Fibroblast of lung (primary cell): Measurements from ENCODE around the gene MYEOV. TPM values are rescaled to one million over a fixed set of nuclear protein-coding genes. Genes with fewer than 3 reads are reported as not detected.

Experiments
- DNase-seq, 2 donors: peaks; one replicate each; pipeline versions ENCODE4 v3.0.0 to v3.0.0-alpha.2; 2010; ENCODE audit warnings: low read depth in 2 of 2
- H2AFZ ChIP-seq: 2 replicates; pipeline ENCODE4 v1.5.1; 2012; ENCODE audit warnings: low read length, control low read depth, inconsistent platforms
- H3K27ac ChIP-seq: 2 replicates; pipeline ENCODE4 v1.5.1; 2011; ENCODE audit warnings: low read length, control low read depth; ENCODE audit not compliant: insufficient read depth
- H3K27me3 ChIP-seq: 2 replicates; pipeline ENCODE4 v1.5.1; 2011; ENCODE audit warnings: mild to moderate bottlenecking, low read length; ENCODE audit not compliant: control insufficient read depth, insufficient read depth
- H3K36me3 ChIP-seq: 2 replicates; pipeline ENCODE4 v1.5.1; 2011; ENCODE audit warnings: low read length; ENCODE audit not compliant: control insufficient read depth, insufficient read depth
- H3K4me1 ChIP-seq: 2 replicates; pipeline ENCODE4 v1.5.1; 2011; ENCODE audit warnings: low read length; ENCODE audit not compliant: control insufficient read depth, insufficient read depth; ENCODE audit errors: extremely low read depth
- H3K4me2 ChIP-seq: 2 replicates; pipeline ENCODE4 v1.5.1; 2011; ENCODE audit warnings: low read length, control low read depth; ENCODE audit not compliant: insufficient read depth; ENCODE audit errors: extremely low read depth
- H3K4me3 ChIP-seq, 4 experiments: fragments of 200-600 bp in 1 of 4; sonication (generic) in 1 of 4; replicated peaks in 1 of 4; 2 replicates each; pipeline ENCODE4 v1.5.1; 2011 to 2016; ENCODE audit warnings: low read length in 4 of 4, low read depth in 3 of 4, mild to moderate bottlenecking in 3 of 4, control low read depth in 2 of 4, inconsistent platforms in 1 of 4, mixed read lengths in 1 of 4; ENCODE audit not compliant: insufficient read depth in 1 of 4; ENCODE audit errors: control extremely low read depth in 1 of 4
- H3K79me2 ChIP-seq: 2 replicates; pipeline ENCODE4 v1.5.1; 2012; ENCODE audit warnings: mild to moderate bottlenecking, low read length, inconsistent platforms; ENCODE audit not compliant: control insufficient read depth, insufficient read depth
- H3K9ac ChIP-seq: 2 replicates; pipeline ENCODE4 v1.5.1; 2011; ENCODE audit warnings: mild to moderate bottlenecking, low read length, control low read depth; ENCODE audit not compliant: insufficient read depth
- H3K9me3 ChIP-seq: 2 replicates; pipeline ENCODE4 v1.5.1; 2012; ENCODE audit warnings: low read depth, low read length; ENCODE audit not compliant: control insufficient read depth, insufficient read depth
- H4K20me1 ChIP-seq: 2 replicates; pipeline ENCODE4 v1.5.1; 2011; ENCODE audit warnings: low read length; ENCODE audit not compliant: control insufficient read depth, insufficient read depth; ENCODE audit errors: extremely low read depth
- EZH2 ChIP-seq: IDR thresholded peaks from 2 replicates; pipeline ENCODE4 v1.5.1; 2012; ENCODE audit warnings: low read length, control low read depth, mild to moderate bottlenecking; ENCODE audit errors: missing control alignments
- polyA plus RNA-seq, 2 donors: library from polyadenylated mRNA; depleted of rRNA in 1 of 2; stranded (reverse) in 1 of 2; unstranded in 1 of 2; fragments of >200 nt; gene quantifications; 2 replicates each; pipeline ENCODE4 v1.2.1, GENCODE V29; 2011 to 2012; ENCODE audit warnings: missing spikeins in 1 of 2
- total RNA-seq: library from RNA; depleted of rRNA; stranded (reverse); fragments of >200 nt; gene quantifications from 2 replicates; pipeline ENCODE4 v1.2.1, GENCODE V29; 2014
- TF ChIP-seq, protein P1 (sequence below), 2 donors: IDR thresholded peaks in 1 of 2; conservative IDR thresholded peaks in 1 of 2; 1 replicate in 1 of 2; 2 replicates in 1 of 2; pipeline ENCODE4 v1.5.1; 2011 to 2012; ENCODE audit warnings: low read length in 2 of 2, control low read depth in 1 of 2, inconsistent platforms in 1 of 2, low read depth in 1 of 2, mild to moderate bottlenecking in 1 of 2

Gene MYEOV
- total and polyA plus RNA-seq, 2 donors (not counting 1 experiment from before 2014, with no cell fraction given), result 1.2 to 7.3 TPM

DNA sequence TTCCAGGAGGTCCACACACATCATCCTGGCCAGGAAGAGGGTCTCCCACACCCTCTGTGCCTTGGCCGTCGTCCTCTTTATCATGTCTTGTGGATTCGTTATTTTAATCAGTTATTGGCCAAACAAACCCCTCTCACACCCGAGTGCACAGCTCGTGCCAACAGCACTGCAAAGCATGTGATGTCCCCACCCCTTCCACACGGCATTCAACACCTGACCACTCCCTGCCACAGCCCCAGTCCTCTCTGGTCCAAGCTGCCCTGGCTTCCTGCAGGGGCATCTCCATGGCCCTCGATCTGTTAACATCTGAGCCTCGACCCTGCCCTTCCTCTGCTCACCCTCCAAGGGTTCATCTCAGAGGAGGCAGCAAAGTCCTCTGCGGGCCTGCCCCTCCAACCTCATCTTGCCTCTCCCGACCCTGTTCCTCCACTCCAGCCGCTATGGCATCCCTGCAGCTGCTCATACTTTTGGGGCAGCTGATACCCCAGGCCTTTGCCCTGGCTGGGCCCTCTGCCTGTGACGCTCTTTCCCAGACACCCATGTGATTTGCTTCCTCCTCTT is 14.0 kb downstream of the MYEOV start:
- peaks cover 1% of the 10 kb centered on the region for H3K36me3 ChIP-seq
- H2AFZ ChIP-seq, result no peak overlapping the region
- H3K9me3 ChIP-seq, result no peaks in the 10 kb centered on the region
- no peaks in the 10 kb centered on the region for H3K27me3 ChIP-seq
- H3K9ac ChIP-seq, result no peak overlapping the region
- no peaks in the 10 kb centered on the region for H4K20me1 ChIP-seq
- peaks cover 8% of the 10 kb centered on the region for H3K4me1 ChIP-seq
- H3K4me2 ChIP-seq, result no peak overlapping the region
- peaks cover 18% of the 10 kb centered on the region for H3K79me2 ChIP-seq
- TF ChIP-seq EZH2, result no peak
- TF ChIP-seq, protein P1, sequence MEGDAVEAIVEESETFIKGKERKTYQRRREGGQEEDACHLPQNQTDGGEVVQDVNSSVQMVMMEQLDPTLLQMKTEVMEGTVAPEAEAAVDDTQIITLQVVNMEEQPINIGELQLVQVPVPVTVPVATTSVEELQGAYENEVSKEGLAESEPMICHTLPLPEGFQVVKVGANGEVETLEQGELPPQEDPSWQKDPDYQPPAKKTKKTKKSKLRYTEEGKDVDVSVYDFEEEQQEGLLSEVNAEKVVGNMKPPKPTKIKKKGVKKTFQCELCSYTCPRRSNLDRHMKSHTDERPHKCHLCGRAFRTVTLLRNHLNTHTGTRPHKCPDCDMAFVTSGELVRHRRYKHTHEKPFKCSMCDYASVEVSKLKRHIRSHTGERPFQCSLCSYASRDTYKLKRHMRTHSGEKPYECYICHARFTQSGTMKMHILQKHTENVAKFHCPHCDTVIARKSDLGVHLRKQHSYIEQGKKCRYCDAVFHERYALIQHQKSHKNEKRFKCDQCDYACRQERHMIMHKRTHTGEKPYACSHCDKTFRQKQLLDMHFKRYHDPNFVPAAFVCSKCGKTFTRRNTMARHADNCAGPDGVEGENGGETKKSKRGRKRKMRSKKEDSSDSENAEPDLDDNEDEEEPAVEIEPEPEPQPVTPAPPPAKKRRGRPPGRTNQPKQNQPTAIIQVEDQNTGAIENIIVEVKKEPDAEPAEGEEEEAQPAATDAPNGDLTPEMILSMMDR (conservative IDR thresholded peaks at IDR 0.05 in 1 of 2, IDR thresholded peaks at IDR 0.05 in 1 of 2; ENCODE audit: low read depth in 1 of 2, low read length in 2 of 2), result no peak
- H3K4me3 ChIP-seq, result no peak overlapping the region
- DNase-seq, result no peak
- no peak overlapping the region for H3K27ac ChIP-seq

- H3K4me2 ChIP-seq, result no peak overlapping the region
- peaks cover 1% of the 10 kb centered on the region for H3K36me3 ChIP-seq
- H3K4me3 ChIP-seq, result no peak overlapping the region
- H3K9me3 ChIP-seq, result no peaks in the 10 kb centered on the region
- H3K9ac ChIP-seq, result no peak overlapping the region
- DNase-seq, result no peak
- H4K20me1 ChIP-seq, result no peaks in the 10 kb centered on the region
- H3K4me1 ChIP-seq, result peaks cover 7% of the 10 kb centered on the region
- H3K79me2 ChIP-seq, result peaks cover 14% of the 10 kb centered on the region
- TF ChIP-seq, protein P1 (conservative IDR thresholded peaks at IDR 0.05 in 1 of 2, IDR thresholded peaks at IDR 0.05 in 1 of 2; ENCODE audit: low read depth in 1 of 2, low read length in 2 of 2), result no peak
- no peak for TF ChIP-seq EZH2
- H3K27ac ChIP-seq, result no peak overlapping the region
- no peaks in the 10 kb centered on the region for H3K27me3 ChIP-seq
- H2AFZ ChIP-seq, result no peak overlapping the region
These were observed 14.5 kb downstream of the MYEOV start for GRCh38 chr11:69308491-69308911.

GRCh38 chr11:69308936-69309615 is 15.1 kb downstream of the MYEOV start:
- DNase-seq, result no peak
- Histone ChIP-seq H3K9ac (no peak overlapping the region), H3K9me3 (no peaks in the 10 kb centered on the region), H3K79me2 (peaks cover 9% of the 10 kb centered on the region), H3K4me3 (no peak overlapping the region), H3K4me1 (peaks cover 7% of the 10 kb centered on the region), H2AFZ (no peak overlapping the region), H4K20me1 (no peaks in the 10 kb centered on the region), H3K27me3 (no peaks in the 10 kb centered on the region), H3K4me2 (no peak overlapping the region), H3K36me3 (peaks cover 1% of the 10 kb centered on the region), H3K27ac (no peak overlapping the region)
- TF ChIP-seq, protein P1 (conservative IDR thresholded peaks at IDR 0.05 in 1 of 2, IDR thresholded peaks at IDR 0.05 in 1 of 2; ENCODE audit: low read depth in 1 of 2, low read length in 2 of 2), result no peak
- no peak for TF ChIP-seq EZH2
